ENCODE data around the gene SPC25. TPM values are rescaled to one million over a fixed set of nuclear protein-coding genes. Genes with fewer than 3 reads are reported as not detected.
A peak's percentile ranks its signal among the peaks of the same experiment; 100 is the strongest.

SPC25 gene, protein sequence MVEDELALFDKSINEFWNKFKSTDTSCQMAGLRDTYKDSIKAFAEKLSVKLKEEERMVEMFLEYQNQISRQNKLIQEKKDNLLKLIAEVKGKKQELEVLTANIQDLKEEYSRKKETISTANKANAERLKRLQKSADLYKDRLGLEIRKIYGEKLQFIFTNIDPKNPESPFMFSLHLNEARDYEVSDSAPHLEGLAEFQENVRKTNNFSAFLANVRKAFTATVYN
- total RNA-seq: 1 to 10 TPM in 1 of 3 donors, under 1 TPM in 1, not detected in 1; 0.45 to 1.0 TPM
- 0.77 TPM for total RNA-seq (2013)

DNA sequence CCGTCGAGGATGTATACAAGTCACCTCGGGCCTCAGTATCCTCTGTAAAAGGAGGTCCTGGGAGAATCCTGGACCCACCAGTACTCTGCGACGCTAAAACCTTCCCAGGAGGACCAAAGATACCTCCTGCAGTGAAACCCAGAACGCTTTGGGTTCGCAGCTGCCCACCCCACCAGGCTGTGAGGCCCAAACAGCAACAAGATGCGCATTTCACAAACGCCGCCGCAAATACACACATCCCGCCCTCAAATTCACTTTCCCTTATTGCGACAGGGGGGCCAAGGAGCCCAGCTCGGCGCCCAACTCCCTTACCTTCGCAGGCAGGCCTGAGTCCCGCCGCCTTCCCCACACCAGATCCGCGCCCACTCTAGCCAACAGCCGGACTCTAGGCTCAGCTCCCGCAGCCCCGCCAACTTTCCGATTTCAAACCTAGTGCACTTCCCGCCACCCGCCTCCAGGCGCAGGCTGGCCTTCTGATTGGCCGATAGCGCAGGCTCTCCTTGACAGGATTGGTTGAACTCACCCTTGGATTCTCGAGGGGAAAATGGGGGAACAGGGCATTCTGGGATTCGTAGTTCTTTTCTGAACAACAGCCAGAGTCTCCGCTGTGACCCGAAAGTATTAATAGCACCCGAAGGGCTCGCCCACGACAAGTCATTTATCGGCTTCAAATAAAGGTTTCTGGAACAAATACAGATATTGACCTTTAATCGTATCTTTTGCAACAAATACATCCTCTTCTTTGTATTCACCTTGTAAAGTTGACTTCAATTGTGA, at the start of gene SPC25:
SPC25 (minus strand) TSS at position 425 of the 777 bp plus-strand sequence. CDS start 911 bp downstream, outside the sequence.
- no peak within 1 kb of the TSS for H3K27ac ChIP-seq (ENCODE audit: low read length)
- peak within 1 kb of the TSS; percentile 58 for H3K4me3 ChIP-seq (ENCODE audit: low read length)
- DNase-seq (peak; percentile 81 to 93), ATAC-seq (peak; percentile 95 to 99 (median 98))
- Mint-ChIP-seq H3K27me3 (ENCODE audit: low read depth in 2 of 2) (peaks cover 9 to 20% of the 10 kb centered on the region in 2 donors), H3K36me3 (no peaks in the 10 kb centered on the region), H3K9me3 (no peaks in the 10 kb centered on the region), H3K4me3 (peak within 1 kb of the TSS; percentile 99), H3K27ac (peak within 1 kb of the TSS; percentile 71 to 84), H3K4me1 (peaks cover 12% of the 10 kb centered on the region in 2 donors)
- no peaks in the 10 kb centered on the region for H3K36me3 ChIP-seq (ENCODE audit: control insufficient read depth, insufficient read depth, low read length)
- H3K27me3 ChIP-seq (ENCODE audit: control insufficient read depth, insufficient read depth, low read length): peaks cover 3% of the 10 kb centered on the region
- H3K9me3 ChIP-seq (ENCODE audit: control insufficient read depth, insufficient read depth, low read length): no peaks in the 10 kb centered on the region
- intact Hi-C loops (cut with micrococcal nuclease): no loop called here
- WGBS (ENCODE audit: insufficient coverage): under 1% methylated on average over 37 of the region's 38 CpGs
- TF ChIP-seq, protein P1, sequence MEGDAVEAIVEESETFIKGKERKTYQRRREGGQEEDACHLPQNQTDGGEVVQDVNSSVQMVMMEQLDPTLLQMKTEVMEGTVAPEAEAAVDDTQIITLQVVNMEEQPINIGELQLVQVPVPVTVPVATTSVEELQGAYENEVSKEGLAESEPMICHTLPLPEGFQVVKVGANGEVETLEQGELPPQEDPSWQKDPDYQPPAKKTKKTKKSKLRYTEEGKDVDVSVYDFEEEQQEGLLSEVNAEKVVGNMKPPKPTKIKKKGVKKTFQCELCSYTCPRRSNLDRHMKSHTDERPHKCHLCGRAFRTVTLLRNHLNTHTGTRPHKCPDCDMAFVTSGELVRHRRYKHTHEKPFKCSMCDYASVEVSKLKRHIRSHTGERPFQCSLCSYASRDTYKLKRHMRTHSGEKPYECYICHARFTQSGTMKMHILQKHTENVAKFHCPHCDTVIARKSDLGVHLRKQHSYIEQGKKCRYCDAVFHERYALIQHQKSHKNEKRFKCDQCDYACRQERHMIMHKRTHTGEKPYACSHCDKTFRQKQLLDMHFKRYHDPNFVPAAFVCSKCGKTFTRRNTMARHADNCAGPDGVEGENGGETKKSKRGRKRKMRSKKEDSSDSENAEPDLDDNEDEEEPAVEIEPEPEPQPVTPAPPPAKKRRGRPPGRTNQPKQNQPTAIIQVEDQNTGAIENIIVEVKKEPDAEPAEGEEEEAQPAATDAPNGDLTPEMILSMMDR (IDR thresholded peaks at IDR 0.05): no peak
- peaks cover 10% of the 10 kb centered on the region for H3K4me1 ChIP-seq (ENCODE audit: control insufficient read depth, insufficient read depth, low read length)

DNA sequence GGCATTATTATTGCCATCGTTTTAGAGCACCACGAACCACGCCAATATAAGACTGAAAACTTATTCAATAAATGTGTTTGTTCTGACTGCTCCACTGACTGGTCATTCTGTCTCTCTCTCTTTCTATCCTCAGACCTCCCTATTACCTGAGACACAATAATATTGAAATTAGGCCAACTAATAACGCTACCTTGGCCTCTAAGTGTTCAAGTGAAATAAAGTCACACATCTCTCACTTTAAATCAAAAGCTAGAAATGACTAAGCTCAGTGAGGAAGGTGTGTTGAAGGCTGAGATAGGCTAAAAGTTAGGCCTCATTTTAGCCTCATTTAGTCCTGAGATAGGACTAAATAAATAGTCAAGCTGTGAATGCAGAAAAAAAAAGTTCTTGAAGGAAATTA, 49.7 kb upstream of the SPC25 start:
- Histone ChIP-seq H3K4me3 (ENCODE audit: low read length) (no peak overlapping the region), H3K4me1 (ENCODE audit: control insufficient read depth, insufficient read depth, low read length) (no peaks in the 10 kb centered on the region), H3K9me3 (ENCODE audit: control insufficient read depth, insufficient read depth, low read length) (no peaks in the 10 kb centered on the region), H3K27me3 (ENCODE audit: control insufficient read depth, insufficient read depth, low read length) (no peaks in the 10 kb centered on the region), H3K27ac (ENCODE audit: low read length) (no peak overlapping the region), H3K36me3 (ENCODE audit: control insufficient read depth, insufficient read depth, low read length) (no peaks in the 10 kb centered on the region)
- 77% methylated on average over 3 of the region's 4 CpGs for WGBS (ENCODE audit: insufficient coverage)
- Mint-ChIP-seq H3K4me3 (no peak overlapping the region), H3K36me3 (no peaks in the 10 kb centered on the region), H3K27ac (no peak overlapping the region), H3K9me3 (no peaks in the 10 kb centered on the region), H3K4me1 (no peaks in the 10 kb centered on the region), H3K27me3 (ENCODE audit: low read depth in 2 of 2) (peaks cover 6 to 24% of the 10 kb centered on the region in 2 donors)
- intact Hi-C loops (cut with micrococcal nuclease): no loop called here
- DNase-seq (no peak), ATAC-seq (no peak)
- TF ChIP-seq, protein P1 (IDR thresholded peaks at IDR 0.05): no peak

DNA sequence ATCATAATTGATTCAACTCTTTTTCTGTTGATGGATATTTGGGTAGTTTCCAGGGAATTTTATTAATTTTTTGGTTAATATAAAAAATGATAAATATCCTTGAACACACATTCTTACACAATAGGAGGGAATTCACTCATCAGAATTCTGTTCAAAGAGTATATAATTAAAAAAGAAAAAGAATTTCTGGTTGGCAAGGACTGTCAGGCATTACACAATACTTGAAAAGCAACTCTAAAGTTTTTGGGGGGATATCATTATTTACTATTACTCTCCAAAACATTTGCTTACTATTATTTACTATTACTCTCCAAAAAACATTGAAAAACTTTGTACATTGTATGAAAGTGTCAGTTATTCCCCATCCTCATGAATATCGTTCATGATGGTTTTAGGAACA, 48.8 kb upstream of the SPC25 start:
- Mint-ChIP-seq H3K9me3 (no peaks in the 10 kb centered on the region), H3K36me3 (no peaks in the 10 kb centered on the region), H3K27ac (no peak overlapping the region), H3K27me3 (ENCODE audit: low read depth in 2 of 2) (peaks cover 6 to 23% of the 10 kb centered on the region in 2 donors), H3K4me3 (no peak overlapping the region), H3K4me1 (no peaks in the 10 kb centered on the region)
- WGBS (ENCODE audit: insufficient coverage): no CpG with 5 or more reads among the region's 1 CpG
- no peaks in the 10 kb centered on the region for H3K4me1 ChIP-seq (ENCODE audit: control insufficient read depth, insufficient read depth, low read length)
- H3K36me3 ChIP-seq (ENCODE audit: control insufficient read depth, insufficient read depth, low read length): no peaks in the 10 kb centered on the region
- intact Hi-C loops (cut with micrococcal nuclease): no loop called here
- no peak overlapping the region for H3K27ac ChIP-seq (ENCODE audit: low read length)
- no peak for DNase-seq
- H3K27me3 ChIP-seq (ENCODE audit: control insufficient read depth, insufficient read depth, low read length): no peaks in the 10 kb centered on the region
- no peaks in the 10 kb centered on the region for H3K9me3 ChIP-seq (ENCODE audit: control insufficient read depth, insufficient read depth, low read length)
- no peak for ATAC-seq
- H3K4me3 ChIP-seq (ENCODE audit: low read length): no peak overlapping the region
- TF ChIP-seq, protein P1 (IDR thresholded peaks at IDR 0.05): no peak
